GM19035 (cell line): Measurements from ENCODE around the gene FBXO27.
A peak's percentile ranks its signal among the peaks of the same experiment; 100 is the strongest.
"Not testable (repeated sequence)": the region's sequence is repeated elsewhere in the genome, so short reads cannot be mapped to it uniquely, and the experiment has no call there.

Source experiments
- ATAC-seq: cut with Tn5 transposase; IDR thresholded peaks from one replicate; pipeline ENCODE4 v1.9.1; 2021; ENCODE audit not compliant: unreplicated experiment

FBXO27 gene

GRCh38 chr19:39045506-39045905, 13.2 kb upstream of the FBXO27 start:
- no peak for ATAC-seq

- no peak for ATAC-seq
Measured at GRCh38 chr19:39038098-39038497, 5.7 kb upstream of the FBXO27 start.

GRCh38 chr19:39037194-39037593, 4.8 kb upstream of the FBXO27 start:
- no peak for ATAC-seq

- ATAC-seq: no peak
Measured at GRCh38 chr19:39036581-39036980, 4.2 kb upstream of the FBXO27 start.

GRCh38 chr19:39031368-39032062, 834 bp downstream of the FBXO27 start:
- peak; percentile 87 for ATAC-seq

- ATAC-seq: no peak
Measured at GRCh38 chr19:39030854-39031367, 1.4 kb downstream of the FBXO27 start.

GRCh38 chr19:39024875-39025641, 7.3 kb downstream of the FBXO27 start:
- ATAC-seq: no peak

- ATAC-seq: no peak
Measured at GRCh38 chr19:39021063-39021462, 11.3 kb downstream of the FBXO27 start.

- ATAC-seq: no peak
Measured at GRCh38 chr19:39017646-39018045, 14.7 kb downstream of the FBXO27 start.

GRCh38 chr19:39017026-39017425, 15.3 kb downstream of the FBXO27 start:
- ATAC-seq: no peak

GRCh38 chr19:39014037-39014436, 18.3 kb downstream of the FBXO27 start:
- ATAC-seq: no peak

GRCh38 chr19:39009001-39009400, 23.3 kb downstream of the FBXO27 start:
- ATAC-seq: no peak

GRCh38 chr19:39008137-39008536, 24.2 kb downstream of the FBXO27 start:
- ATAC-seq: no peak

GRCh38 chr19:39007096-39007495, 25.3 kb downstream of the FBXO27 start:
- ATAC-seq: no peak

- no peak for ATAC-seq
Measured at GRCh38 chr19:39004403-39004802, 27.9 kb downstream of the FBXO27 start.

GRCh38 chr19:39003796-39004195, 28.6 kb downstream of the FBXO27 start:
- ATAC-seq: no peak

- ATAC-seq: no peak
Measured at GRCh38 chr19:39003188-39003587, 29.2 kb downstream of the FBXO27 start.

GRCh38 chr19:39001041-39001440, 31.3 kb downstream of the FBXO27 start:
- ATAC-seq: no peak

GRCh38 chr19:38997576-38997975, 34.8 kb downstream of the FBXO27 start:
- ATAC-seq: not testable (repeated sequence)

- ATAC-seq: no peak
Measured at GRCh38 chr19:38993271-38993670, 39.1 kb downstream of the FBXO27 start.

GRCh38 chr19:38990949-38991697, 41.2 kb downstream of the FBXO27 start:
- ATAC-seq: no peak

GRCh38 chr19:38989614-38990013, 42.7 kb downstream of the FBXO27 start:
- ATAC-seq: not testable (repeated sequence)
